Measurements from ENCODE around the gene ACSBG1.

ACSBG1 gene

DNA sequence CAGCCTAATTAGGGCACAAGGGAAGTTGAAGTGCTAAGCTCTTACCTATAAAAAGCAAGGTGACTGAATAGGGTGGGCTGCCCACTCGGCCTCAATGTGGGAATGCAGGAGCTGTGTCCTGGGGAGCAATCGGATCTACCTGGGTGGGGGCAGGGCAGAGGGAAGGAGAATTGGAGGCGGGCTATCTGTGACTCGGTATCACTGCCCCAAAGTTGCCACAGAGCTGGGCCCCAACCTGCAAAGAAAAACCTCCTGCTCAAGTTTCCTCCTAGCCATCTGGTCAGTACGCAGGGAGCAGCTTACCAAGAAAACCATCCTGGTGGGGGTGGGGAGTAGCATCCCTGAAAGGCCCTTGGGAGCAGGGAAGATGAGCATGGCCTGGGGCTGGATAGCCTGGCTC, 113.8 kb downstream of the ACSBG1 start:
- H3K4me3 ChIP-seq (ENCODE audit: low read depth, low read length), result no peak overlapping the region
- DNase-seq (ENCODE audit: low read depth), result no peak
- TF ChIP-seq, protein P1, sequence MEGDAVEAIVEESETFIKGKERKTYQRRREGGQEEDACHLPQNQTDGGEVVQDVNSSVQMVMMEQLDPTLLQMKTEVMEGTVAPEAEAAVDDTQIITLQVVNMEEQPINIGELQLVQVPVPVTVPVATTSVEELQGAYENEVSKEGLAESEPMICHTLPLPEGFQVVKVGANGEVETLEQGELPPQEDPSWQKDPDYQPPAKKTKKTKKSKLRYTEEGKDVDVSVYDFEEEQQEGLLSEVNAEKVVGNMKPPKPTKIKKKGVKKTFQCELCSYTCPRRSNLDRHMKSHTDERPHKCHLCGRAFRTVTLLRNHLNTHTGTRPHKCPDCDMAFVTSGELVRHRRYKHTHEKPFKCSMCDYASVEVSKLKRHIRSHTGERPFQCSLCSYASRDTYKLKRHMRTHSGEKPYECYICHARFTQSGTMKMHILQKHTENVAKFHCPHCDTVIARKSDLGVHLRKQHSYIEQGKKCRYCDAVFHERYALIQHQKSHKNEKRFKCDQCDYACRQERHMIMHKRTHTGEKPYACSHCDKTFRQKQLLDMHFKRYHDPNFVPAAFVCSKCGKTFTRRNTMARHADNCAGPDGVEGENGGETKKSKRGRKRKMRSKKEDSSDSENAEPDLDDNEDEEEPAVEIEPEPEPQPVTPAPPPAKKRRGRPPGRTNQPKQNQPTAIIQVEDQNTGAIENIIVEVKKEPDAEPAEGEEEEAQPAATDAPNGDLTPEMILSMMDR (IDR thresholded peaks at IDR 0.05; ENCODE audit: low read depth, low read length, missing control alignments), result no peak

Data from GM12864 (cell line).